Hematopoietic multipotent progenitor cell treated with erythropoietin and hydrocortisone succinate and interleukin-3 and kit ligand, for 6 days (in vitro differentiated cells): Measurements from ENCODE around the gene LDLRAP1.
"Not testable (repeated sequence)": the region's sequence is repeated elsewhere in the genome, so short reads cannot be mapped to it uniquely, and the experiment has no call there.

ENCODE experiments used
- DNase-seq: peaks from one replicate; pipeline ENCODE4 v3.0.0-alpha.2; 2015

The LDLRAP1 gene

GRCh38 chr1:25577134-25577920 is 33.9 kb downstream of the LDLRAP1 start:
- DNase-seq, result no peak

- no peak for DNase-seq
These were observed 36.2 kb downstream of the LDLRAP1 start for GRCh38 chr1:25579292-25580252.

- DNase-seq, result peak; percentile 17
These were observed 37.5 kb downstream of the LDLRAP1 start for GRCh38 chr1:25580927-25581326.

- DNase-seq, result no peak
These were observed 38.4 kb downstream of the LDLRAP1 start for GRCh38 chr1:25581764-25582163.

- DNase-seq, result no peak
These were observed 40.3 kb downstream of the LDLRAP1 start for GRCh38 chr1:25583519-25584370.

GRCh38 chr1:25586181-25586588 is 42.8 kb downstream of the LDLRAP1 start:
- no peak for DNase-seq

GRCh38 chr1:25587290-25587689 is 43.9 kb downstream of the LDLRAP1 start:
- DNase-seq, result no peak

- DNase-seq, result not testable (repeated sequence)
These were observed 44.8 kb downstream of the LDLRAP1 start for GRCh38 chr1:25588224-25588623.

GRCh38 chr1:25588786-25589185 is 45.4 kb downstream of the LDLRAP1 start:
- not testable (repeated sequence) for DNase-seq

GRCh38 chr1:25590096-25590824 is 46.9 kb downstream of the LDLRAP1 start:
- no peak for DNase-seq

GRCh38 chr1:25593861-25594260 is 50.5 kb downstream of the LDLRAP1 start:
- DNase-seq, result no peak

- DNase-seq, result no peak
These were observed 51.6 kb downstream of the LDLRAP1 start for GRCh38 chr1:25594971-25595370.

- DNase-seq, result not testable (repeated sequence)
These were observed 53.2 kb downstream of the LDLRAP1 start for GRCh38 chr1:25596641-25597040.

- no peak for DNase-seq
These were observed 55.5 kb downstream of the LDLRAP1 start for GRCh38 chr1:25598879-25599278.

- no peak for DNase-seq
These were observed 56.7 kb downstream of the LDLRAP1 start for GRCh38 chr1:25599969-25600610.

GRCh38 chr1:25600971-25601699 is 57.7 kb downstream of the LDLRAP1 start:
- DNase-seq, result not testable (repeated sequence)

- not testable (repeated sequence) for DNase-seq
These were observed 60.6 kb downstream of the LDLRAP1 start for GRCh38 chr1:25603779-25604538.

GRCh38 chr1:25607123-25607522 is 63.7 kb downstream of the LDLRAP1 start:
- DNase-seq, result no peak

GRCh38 chr1:25608488-25609178 is 65.2 kb downstream of the LDLRAP1 start:
- DNase-seq, result peak; percentile 97
